Activated T-cell treated with anti-CD3 and anti-CD28 coated beads, Interleukin-2, amount 50 U/mL, for 48 hours (primary cell): ENCODE data around the gene SLC24A3.
"Not testable (repeated sequence)": the region's sequence is repeated elsewhere in the genome, so short reads cannot be mapped to it uniquely, and the experiment has no call there.

Experiments
- DNase-seq, 2 experiments: peaks; one replicate each; pipeline ENCODE4 v3.0.0-alpha.2; 2020

Gene SLC24A3

GRCh38 chr20:19602675-19603375 is 390.4 kb downstream of the SLC24A3 start:
- no peak for DNase-seq

GRCh38 chr20:19603376-19603750 is 390.9 kb downstream of the SLC24A3 start:
- DNase-seq = no peak

DNA sequence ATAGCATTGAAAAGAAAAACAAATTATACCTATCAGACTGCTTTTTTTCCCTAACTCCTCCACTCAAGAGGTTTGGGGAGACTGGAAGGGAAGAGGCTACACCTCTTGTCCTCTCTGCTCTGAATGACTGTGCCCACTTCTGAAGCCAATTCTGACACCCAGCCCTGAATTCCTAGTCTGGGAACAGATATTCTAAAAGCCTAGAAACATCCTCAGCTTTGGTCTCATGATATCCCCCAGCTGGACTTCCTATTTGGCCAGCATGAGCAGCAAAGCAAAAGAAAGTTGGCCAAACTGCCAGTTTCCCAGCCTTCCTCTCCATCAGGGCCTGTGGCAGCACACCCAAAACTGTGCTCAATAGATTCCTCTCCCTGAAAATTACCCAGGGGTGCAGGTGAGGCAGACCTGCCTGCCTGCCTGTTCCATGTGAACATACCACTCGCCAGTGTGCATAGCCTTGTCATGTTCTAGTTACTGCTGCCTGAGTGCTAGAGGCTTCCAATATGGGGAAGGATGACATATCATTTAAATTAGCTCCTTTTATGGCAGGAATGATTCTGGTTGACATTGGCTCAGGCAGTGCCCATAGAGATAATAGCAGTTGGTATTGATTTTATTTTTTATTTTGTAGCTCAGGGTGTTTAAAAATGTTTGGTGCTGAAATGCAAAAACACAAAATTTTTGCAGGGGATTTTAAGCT is 393.5 kb downstream of the SLC24A3 start:
- no peak for DNase-seq

DNA sequence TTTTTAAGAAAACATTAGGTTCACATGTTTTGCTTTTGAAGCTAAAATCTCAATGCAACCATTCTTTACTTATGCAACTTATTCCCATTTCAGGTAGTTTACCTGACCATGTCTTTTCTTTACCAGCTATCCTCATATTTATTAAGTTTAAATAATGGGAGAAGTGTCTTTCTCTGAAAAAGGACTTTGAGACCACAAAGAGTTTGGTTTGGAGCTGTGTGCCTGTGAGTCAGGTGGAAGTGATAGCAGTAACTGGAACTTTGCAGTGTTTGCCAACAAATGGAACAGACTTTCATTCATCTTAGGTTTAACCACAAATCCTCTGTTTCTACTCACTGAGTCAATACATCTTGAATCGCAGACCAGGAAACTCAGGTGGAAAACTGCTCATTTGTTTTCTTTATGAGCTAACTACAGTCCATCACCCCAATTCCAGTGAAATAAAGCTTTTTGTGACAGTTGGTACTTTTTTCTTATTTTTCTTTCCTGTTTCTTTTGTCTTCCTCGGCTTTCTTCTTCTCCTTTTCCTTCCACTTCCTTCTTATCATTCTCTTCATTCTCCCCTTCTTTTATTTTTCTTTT is 397.3 kb downstream of the SLC24A3 start:
- DNase-seq = no peak

DNA sequence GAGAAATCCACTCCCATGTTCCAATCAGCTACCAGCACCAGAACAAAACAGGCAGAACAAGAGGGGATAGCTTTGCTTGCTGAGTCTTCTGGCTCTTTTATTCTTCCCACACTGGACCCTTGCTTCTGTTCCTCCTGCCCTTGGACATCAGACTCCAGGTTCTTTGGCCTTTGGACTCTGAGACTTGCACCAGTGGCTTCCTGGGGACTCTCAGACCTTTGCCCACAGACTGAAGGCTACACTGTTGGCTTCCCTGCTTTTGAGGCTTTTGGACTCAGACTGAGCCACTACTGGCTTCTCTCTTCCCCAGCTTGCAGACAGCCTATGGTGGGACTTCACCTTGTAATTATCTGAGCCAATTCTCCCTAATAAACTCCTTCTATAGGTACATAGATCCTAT is 403.2 kb downstream of the SLC24A3 start:
- DNase-seq = no peak

GRCh38 chr20:19616081-19616480 is 403.6 kb downstream of the SLC24A3 start:
- DNase-seq = no peak

DNA sequence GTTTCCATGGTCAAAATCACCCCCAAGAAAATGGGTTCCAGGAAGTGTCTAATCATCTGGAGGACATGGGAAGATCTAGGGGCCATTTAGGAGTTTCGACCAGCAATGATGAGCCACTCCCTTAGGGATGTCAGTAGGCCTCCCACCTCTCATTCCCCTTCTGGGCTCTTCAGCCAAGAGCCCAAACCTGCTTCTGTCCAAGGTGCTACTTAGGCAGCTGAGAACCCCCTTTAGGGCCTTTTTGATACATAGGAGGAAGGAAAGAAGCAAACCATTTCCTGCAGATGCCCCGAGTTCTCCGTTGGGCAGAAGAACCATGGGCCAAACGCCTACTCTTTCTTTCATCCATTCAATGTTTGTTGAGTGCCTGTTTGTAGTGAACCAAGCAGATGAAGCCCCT is 404.2 kb downstream of the SLC24A3 start:
- DNase-seq = no peak

DNA sequence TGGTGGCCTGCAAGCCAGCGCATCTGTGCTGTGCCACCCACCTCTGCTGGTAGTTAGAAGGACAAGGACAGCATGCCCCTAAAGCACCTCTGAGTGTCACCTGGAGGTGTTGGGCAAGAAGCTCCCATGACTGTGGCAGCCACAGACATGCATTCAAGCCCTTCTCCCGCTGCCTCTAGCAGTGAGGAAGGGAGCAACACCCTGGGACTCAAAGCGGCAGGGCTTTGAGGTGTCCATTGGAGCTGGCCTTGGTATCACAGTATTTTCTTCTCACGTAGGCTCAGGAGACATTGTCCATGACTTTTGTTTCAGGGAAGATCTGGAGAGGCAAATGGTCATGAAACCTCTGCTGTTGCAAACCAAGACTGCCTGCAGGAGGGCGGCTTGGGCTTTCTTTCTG is 404.8 kb downstream of the SLC24A3 start:
- no peak for DNase-seq

DNA sequence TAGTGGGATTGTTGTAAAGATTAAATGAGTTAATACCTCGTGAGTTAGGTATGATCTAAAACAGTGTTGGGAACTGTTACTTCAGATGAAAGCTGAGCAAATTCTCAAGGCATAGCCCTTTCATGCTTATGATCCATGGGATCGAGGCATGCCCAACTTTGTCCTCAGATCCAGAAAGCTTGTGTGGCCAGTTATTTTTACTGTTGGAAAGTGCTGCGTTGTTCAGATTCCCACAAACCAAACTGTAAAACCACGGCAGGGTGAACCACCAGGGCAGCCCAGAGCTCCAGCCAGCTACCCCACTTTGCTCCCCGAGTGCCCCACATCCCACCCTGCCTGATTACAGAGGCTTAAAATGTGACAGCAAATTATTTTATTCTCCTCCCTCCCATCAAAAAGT is 406.3 kb downstream of the SLC24A3 start:
- DNase-seq = no peak

GRCh38 chr20:19619904-19620430 is 407.5 kb downstream of the SLC24A3 start:
- no peak for DNase-seq

DNA sequence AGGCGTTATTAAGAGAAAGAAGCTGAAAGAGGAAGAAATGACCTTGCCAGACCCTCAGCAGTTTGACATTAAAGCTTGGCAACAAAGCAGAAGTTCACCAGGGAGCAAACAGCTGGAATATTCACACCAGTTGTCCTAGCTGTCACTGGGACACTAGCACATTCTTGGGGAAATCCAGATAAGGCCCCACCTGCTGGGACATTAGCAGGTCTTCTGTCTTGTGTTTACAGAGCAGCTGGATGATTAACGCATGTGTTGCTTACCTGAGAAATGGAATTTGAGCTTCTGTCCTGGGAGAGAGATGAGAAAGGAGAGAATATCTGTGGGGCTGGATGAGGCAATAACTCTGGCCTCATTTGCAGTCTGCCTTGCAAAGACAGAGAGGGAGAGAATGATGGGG is 408.0 kb downstream of the SLC24A3 start:
- DNase-seq = no peak

DNA sequence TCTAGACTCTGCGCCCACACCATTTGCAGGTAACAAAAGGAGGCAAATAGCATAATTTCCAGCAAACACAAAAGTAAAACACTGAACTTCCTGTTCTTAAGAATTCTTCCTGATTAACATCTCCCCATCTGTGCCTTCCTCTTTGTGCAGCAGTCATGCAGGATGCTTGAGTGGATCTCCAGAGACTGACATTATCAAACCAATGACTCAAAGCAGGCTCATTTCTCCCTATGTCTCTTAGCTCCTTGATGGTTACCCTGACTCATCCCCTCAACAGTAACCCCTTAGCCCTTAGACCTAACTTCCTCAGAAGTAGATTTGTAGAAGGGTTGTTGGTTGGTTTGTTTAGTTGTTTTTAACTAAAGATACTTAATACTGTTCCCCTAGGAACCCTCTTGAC is 408.6 kb downstream of the SLC24A3 start:
- no peak for DNase-seq

DNA sequence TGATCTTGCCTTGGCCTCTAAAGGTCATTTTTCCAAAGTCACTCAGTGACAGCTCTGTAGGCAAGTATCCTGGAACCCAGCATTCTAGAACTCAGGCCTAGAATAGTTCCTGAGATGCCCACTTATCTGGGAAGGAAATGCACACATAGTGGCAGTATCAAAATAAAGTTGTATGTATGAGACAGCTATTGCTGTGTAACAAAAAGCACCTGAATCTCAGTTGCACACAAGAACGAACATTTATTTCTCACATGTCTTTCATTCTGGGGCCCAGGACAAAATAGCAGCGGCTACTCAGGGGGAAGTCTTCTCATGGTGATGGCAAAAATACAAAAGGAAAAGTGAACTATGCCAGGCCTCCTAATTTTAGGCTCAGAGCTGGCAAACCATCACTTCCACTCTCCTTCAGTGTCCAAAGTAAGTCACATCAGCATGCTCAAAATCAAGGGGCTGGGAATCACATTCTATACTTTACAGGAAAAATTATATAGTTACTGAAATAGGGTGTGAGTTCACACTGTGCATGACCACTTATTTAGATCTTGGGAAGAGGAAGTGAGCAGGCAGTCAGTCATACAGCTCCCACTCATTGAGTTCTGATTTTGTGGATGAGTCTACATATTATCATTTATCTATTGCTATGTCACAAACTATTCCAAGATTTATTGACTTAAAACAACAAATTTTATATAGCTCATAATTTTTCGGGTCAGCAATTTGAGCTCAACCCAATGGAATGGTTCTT is 412.0 kb downstream of the SLC24A3 start:
- DNase-seq = no peak

DNA sequence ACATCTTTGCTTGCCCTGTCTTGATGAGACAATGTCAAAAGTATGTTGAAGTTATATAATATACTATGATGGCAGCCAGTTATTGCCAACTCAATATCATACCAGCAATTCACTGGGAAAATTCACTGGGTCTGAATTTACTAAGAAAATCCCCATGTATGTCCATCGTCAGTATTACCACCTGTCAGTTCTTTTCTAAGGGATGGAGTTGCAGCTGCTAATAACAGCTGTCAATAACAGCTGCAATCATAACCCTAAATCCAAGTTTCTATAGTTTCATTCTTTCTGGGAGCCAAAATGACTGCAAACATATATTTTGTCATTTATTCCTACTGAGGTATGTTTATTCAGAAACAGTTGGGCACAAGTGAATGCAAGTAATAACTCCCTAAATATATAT is 413.0 kb downstream of the SLC24A3 start:
- no peak for DNase-seq

DNA sequence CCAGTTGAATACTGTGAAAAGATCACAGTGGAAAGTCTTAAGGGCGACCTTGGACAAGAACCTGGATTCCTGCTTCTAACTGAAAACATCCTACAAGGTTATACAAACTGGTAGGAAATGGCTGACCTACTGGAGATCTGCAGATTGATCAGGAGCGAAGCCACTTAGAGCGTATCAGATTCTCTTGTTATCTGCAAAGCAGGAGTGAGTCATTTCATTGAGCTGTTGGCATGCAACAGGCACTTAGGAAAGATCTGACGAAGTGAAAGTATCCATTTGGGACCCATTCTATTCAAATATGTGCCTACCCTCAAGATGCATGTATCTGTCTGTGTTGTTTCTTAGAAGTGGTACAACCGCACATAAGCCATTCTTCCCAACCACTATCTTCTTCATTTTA is 414.5 kb downstream of the SLC24A3 start:
- no peak for DNase-seq

DNA sequence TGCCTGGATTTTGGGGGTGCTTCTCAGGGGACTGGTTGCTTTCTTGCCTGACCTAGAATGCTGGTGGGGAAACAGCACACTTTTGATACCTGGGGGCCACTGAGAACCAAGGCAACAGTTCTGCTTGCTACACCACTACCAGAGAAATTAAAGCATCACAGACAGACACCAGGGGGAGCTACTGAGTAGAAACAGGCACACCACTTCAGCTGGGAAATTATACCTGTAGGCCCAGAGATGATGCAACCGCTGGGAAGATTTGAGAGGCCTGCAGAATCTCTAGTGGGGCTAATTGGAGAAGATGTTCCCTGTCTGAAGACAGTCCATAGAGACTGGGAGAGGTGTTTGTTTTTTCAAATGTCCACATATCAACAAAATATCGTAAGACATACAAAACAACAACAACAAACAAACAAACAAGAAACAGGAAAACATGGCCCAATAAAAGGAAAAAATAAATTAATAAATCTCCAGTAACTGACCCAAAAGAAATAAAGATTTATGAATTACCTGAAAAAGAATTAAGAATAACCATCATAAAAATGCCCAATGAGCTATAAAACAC is 416.2 kb downstream of the SLC24A3 start:
- DNase-seq = peak; percentile 50 to 55

- no peak for DNase-seq
These were observed 419.0 kb downstream of the SLC24A3 start for GRCh38 chr20:19631410-19631809.

DNA sequence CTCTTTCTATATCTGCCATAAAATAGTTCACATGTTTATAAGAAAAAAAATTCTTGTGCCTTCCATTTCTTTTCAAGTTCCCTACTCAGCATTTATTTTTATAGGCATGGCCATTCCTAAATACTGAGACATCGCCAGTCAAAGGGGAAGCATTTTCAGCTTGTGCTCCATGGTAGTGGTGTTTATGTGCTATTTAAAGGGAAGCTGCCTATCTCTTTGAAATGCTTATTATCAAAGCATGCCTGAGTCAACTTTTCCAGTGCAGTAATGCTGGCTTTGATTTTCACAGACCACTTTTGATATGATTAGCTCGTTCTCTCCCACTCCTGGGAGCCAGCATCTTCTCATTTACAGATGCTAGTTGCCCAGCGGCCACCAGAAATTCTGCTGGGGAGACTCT is 421.5 kb downstream of the SLC24A3 start:
- DNase-seq = no peak

- not testable (repeated sequence) for DNase-seq
These were observed 427.1 kb downstream of the SLC24A3 start for GRCh38 chr20:19639471-19640045.

- DNase-seq = no peak
These were observed 430.4 kb downstream of the SLC24A3 start for GRCh38 chr20:19642860-19643259.

DNA sequence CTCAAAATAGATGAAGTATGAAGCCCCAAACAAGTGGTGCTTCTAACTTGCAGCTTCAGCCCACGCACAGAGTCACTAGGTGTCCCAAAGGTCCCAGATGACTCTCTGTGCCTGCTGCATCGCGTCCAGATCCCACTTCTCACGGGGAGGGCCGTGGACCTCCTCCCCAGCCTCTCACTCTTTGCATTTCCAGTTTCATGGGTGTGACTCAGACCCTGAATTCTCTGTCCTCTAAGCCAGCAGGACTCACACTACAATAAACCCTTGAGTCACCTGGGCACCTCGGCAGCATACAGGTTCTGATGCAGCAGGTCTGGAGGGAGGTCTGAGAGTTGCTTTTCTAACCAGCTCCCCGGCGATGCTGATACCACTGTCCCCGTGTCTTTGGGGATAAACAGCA is 431.6 kb downstream of the SLC24A3 start:
- DNase-seq = no peak

GRCh38 chr20:19646963-19647362 is 434.5 kb downstream of the SLC24A3 start:
- no peak for DNase-seq

DNA sequence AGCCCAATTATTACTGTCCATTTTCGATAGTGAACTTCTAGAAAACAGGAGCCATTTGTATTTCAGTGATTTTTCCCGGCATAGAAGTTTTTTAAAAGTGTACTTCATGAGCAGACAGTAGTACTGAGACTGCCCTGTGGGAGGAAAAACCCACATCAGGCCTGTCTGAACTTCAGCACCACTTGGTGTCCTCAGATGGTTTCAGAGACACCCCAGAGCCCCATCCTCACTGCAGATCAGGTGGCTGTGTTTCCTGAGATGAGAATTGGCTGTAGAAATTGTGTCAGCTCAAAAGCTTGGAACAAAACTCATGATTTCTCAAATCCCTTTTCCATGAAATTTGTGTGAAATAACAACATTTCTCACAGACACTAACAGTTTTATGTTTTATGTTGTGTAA is 435.6 kb downstream of the SLC24A3 start:
- DNase-seq = no peak
